WTC11 (cell line): Measurements from ENCODE around the gene SLC6A5.

Experiments used
- JUN ChIP-seq: sonication (generic); formaldehyde crosslinking; IDR thresholded peaks from 2 replicates; pipeline ENCODE4 v1.8.0; 2023; ENCODE audit warnings: mild to moderate bottlenecking, missing genetic modification reagents
- NFE2L1 ChIP-seq: sonication (generic); formaldehyde crosslinking; IDR thresholded peaks from 2 replicates; pipeline ENCODE4 v1.8.1; 2023; ENCODE audit warnings: missing genetic modification reagents
- SMAD3 ChIP-seq: sonication (generic); formaldehyde crosslinking; IDR thresholded peaks from 2 replicates; pipeline ENCODE4 v1.8.0; 2022; ENCODE audit warnings: missing genetic modification reagents, mild to moderate bottlenecking, borderline replicate concordance
- SP1 ChIP-seq: sonication (generic); formaldehyde crosslinking; conservative IDR thresholded peaks from 2 replicates; pipeline ENCODE4 v1.8.1; 2022; ENCODE audit warnings: missing genetic modification reagents
- ZNF263 ChIP-seq: sonication (generic); formaldehyde crosslinking; IDR thresholded peaks from 2 replicates; pipeline ENCODE4 v1.8.1; 2022; ENCODE audit warnings: low read depth, mild to moderate bottlenecking, moderate library complexity, missing genetic modification reagents
- TF ChIP-seq, protein P1 (sequence below): sonication (generic); formaldehyde crosslinking; IDR thresholded peaks from 2 replicates; pipeline ENCODE4 v1.8.1; 2022; ENCODE audit warnings: low read depth, missing genetic modification reagents, borderline replicate concordance
- TF ChIP-seq, protein P2 (sequence below): sonication (generic); formaldehyde crosslinking; conservative IDR thresholded peaks from 2 replicates; pipeline ENCODE4 v1.8.1; 2023; ENCODE audit warnings: mild to moderate bottlenecking, low read depth, missing genetic modification reagents, moderate library complexity
- TF ChIP-seq, protein P3 (sequence below): fragments of 200-600 bp; IDR thresholded peaks from 2 replicates; pipeline ENCODE4 v1.8.0; 2022; ENCODE audit warnings: antibody characterized with exemption
- TF ChIP-seq, protein P4 (sequence below): sonication (generic); formaldehyde crosslinking; IDR thresholded peaks from 2 replicates; pipeline ENCODE4 v1.8.1; 2023; ENCODE audit warnings: mild to moderate bottlenecking, missing genetic modification reagents

DNA sequence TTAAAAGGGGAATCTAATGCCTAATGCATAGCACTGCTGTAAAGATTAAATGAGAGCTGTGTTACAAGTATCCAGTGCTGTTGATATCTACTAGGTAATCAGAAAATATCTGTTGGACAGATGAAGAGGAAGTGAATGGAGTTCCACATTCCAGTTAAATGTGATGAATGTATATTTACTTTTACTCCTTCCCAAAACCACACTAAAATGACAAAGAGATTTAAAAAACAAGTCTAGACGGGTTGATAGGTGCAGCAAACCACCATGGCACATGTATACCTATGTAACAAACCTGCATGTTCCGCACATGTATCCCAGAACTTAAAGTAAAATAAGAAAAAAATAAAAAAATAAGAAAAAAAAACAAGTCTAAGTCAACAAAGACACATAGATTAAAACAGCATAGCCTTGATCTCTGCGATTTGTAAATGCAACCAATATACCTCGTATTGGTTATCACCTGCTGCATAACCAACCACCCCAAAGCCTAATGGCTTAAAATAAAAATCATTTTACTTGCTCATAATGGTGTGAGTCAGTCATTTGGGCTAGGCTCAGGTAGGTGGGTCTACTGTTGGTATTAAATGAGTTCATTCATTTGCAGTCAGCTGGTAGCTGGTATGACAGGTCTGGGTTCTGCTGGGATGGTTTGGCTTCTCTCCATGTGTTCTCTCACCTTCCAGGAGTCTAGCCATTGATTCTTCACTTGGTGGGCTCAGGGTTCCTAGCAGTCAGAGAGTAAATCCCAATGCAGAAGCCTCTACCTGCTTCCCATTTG lies 39.7 kb upstream of the SLC6A5 start:
- TF ChIP-seq, protein P1, sequence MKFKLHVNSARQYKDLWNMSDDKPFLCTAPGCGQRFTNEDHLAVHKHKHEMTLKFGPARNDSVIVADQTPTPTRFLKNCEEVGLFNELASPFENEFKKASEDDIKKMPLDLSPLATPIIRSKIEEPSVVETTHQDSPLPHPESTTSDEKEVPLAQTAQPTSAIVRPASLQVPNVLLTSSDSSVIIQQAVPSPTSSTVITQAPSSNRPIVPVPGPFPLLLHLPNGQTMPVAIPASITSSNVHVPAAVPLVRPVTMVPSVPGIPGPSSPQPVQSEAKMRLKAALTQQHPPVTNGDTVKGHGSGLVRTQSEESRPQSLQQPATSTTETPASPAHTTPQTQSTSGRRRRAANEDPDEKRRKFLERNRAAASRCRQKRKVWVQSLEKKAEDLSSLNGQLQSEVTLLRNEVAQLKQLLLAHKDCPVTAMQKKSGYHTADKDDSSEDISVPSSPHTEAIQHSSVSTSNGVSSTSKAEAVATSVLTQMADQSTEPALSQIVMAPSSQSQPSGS (CRISPR knock-in tag) = no peak
- TF ChIP-seq, protein P2, sequence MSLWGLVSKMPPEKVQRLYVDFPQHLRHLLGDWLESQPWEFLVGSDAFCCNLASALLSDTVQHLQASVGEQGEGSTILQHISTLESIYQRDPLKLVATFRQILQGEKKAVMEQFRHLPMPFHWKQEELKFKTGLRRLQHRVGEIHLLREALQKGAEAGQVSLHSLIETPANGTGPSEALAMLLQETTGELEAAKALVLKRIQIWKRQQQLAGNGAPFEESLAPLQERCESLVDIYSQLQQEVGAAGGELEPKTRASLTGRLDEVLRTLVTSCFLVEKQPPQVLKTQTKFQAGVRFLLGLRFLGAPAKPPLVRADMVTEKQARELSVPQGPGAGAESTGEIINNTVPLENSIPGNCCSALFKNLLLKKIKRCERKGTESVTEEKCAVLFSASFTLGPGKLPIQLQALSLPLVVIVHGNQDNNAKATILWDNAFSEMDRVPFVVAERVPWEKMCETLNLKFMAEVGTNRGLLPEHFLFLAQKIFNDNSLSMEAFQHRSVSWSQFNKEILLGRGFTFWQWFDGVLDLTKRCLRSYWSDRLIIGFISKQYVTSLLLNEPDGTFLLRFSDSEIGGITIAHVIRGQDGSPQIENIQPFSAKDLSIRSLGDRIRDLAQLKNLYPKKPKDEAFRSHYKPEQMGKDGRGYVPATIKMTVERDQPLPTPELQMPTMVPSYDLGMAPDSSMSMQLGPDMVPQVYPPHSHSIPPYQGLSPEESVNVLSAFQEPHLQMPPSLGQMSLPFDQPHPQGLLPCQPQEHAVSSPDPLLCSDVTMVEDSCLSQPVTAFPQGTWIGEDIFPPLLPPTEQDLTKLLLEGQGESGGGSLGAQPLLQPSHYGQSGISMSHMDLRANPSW (CRISPR knock-in tag) = no peak
- TF ChIP-seq, protein P3, sequence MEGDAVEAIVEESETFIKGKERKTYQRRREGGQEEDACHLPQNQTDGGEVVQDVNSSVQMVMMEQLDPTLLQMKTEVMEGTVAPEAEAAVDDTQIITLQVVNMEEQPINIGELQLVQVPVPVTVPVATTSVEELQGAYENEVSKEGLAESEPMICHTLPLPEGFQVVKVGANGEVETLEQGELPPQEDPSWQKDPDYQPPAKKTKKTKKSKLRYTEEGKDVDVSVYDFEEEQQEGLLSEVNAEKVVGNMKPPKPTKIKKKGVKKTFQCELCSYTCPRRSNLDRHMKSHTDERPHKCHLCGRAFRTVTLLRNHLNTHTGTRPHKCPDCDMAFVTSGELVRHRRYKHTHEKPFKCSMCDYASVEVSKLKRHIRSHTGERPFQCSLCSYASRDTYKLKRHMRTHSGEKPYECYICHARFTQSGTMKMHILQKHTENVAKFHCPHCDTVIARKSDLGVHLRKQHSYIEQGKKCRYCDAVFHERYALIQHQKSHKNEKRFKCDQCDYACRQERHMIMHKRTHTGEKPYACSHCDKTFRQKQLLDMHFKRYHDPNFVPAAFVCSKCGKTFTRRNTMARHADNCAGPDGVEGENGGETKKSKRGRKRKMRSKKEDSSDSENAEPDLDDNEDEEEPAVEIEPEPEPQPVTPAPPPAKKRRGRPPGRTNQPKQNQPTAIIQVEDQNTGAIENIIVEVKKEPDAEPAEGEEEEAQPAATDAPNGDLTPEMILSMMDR = no peak
- TF ChIP-seq ZNF263 (CRISPR knock-in tag) = no peak
- TF ChIP-seq JUN = no peak
- TF ChIP-seq SP1 (CRISPR knock-in tag) = no peak
- no peak for TF ChIP-seq NFE2L1
- TF ChIP-seq SMAD3 = no peak
- TF ChIP-seq, protein P4, sequence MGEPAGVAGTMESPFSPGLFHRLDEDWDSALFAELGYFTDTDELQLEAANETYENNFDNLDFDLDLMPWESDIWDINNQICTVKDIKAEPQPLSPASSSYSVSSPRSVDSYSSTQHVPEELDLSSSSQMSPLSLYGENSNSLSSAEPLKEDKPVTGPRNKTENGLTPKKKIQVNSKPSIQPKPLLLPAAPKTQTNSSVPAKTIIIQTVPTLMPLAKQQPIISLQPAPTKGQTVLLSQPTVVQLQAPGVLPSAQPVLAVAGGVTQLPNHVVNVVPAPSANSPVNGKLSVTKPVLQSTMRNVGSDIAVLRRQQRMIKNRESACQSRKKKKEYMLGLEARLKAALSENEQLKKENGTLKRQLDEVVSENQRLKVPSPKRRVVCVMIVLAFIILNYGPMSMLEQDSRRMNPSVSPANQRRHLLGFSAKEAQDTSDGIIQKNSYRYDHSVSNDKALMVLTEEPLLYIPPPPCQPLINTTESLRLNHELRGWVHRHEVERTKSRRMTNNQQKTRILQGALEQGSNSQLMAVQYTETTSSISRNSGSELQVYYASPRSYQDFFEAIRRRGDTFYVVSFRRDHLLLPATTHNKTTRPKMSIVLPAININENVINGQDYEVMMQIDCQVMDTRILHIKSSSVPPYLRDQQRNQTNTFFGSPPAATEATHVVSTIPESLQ = no peak
